GM15510 (cell line): ENCODE data around the gene MOB3B.

Experiments used
- POLR2A ChIP-seq: IDR thresholded peaks from 3 replicates; pipeline ENCODE4 v1.6.1; 2011; ENCODE audit warnings: borderline replicate concordance; ENCODE audit not compliant: insufficient read length; ENCODE audit errors: extremely low read depth

Gene MOB3B

DNA sequence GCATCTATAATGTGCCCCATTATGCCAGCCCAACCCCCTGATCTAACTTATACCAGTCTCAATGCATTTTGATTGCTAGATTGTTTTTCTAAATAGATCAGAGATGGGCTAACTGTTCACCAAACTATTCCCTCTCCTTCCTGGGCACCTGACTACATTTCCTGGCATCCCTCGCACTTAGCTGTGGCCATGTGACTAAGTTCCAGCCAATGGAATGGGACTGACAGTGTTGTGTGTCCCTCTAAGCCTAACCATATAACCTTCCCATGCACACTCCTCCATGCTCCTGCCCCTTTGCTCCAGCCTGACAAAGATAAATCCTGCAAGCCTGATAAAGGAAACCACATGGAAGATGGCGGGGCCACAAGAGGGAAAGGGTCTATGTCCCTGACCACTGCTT, 17.8 kb downstream of the MOB3B start:
- no peak for TF ChIP-seq POLR2A

- no peak for TF ChIP-seq POLR2A
Measured at GRCh38 chr9:27510780-27511179, 18.8 kb downstream of the MOB3B start.

DNA sequence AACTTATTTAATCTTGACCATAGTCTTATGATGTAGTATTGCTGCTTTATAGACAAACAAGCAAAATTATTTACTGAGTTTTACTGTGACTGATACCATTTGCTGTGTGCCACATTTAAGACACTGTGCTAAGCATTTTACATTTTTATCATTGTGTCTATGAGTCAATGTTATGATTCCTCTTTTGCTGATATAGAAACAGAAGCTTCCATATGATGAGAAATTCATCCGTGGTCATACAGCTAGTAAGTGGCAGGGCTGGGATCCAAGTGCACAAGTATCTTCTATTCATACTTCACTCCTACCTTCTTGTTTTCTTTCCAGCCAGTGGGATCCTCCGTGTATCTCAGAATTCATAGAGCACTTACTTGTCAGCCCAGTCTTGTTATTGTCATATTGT, 22.6 kb downstream of the MOB3B start:
- no peak for TF ChIP-seq POLR2A

GRCh38 chr9:27505744-27506161, 23.9 kb downstream of the MOB3B start:
- TF ChIP-seq POLR2A: no peak

DNA sequence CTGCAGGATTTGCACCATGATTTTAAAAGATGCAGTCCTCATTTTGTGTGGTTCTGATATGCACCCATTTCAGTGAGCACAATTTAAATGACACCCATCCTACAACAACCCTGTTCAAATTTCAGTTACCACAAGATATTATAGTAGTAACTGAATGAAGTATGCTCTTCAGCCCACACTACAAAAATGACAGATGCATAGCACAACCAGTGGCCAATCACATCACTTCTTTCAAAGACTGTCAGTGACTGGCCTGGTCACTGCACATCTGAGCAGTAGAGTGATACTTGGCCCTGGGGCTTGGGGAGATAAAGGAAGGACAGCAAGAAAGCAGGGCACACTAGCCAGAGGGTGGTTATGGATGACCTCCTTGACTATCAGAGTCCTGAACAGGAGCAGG, 25.4 kb downstream of the MOB3B start:
- no peak for TF ChIP-seq POLR2A

GRCh38 chr9:27503623-27504022, 26.0 kb downstream of the MOB3B start:
- no peak for TF ChIP-seq POLR2A

GRCh38 chr9:27499451-27499850, 30.2 kb downstream of the MOB3B start:
- no peak for TF ChIP-seq POLR2A

- no peak for TF ChIP-seq POLR2A
Measured at GRCh38 chr9:27497883-27498417, 31.7 kb downstream of the MOB3B start.

DNA sequence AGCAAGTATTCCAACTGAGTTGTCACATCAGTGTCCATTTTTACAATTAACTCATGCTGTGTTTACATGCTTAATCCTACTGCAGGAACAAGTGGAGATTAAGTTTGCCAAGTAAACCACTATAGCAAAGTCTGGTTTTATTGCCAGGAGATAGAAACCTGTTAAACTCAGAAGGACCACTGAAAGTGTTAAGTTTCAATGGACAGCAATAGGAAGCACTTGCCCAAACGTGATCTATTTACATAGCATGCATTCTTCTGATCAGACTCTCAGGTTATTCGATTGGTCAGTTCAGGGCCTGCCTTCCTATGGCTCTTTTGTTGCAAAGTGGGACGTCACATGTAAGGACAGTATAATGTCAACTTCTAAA, 33.5 kb downstream of the MOB3B start:
- no peak for TF ChIP-seq POLR2A

- no peak for TF ChIP-seq POLR2A
Measured at GRCh38 chr9:27495480-27496134, 34.0 kb downstream of the MOB3B start.

- TF ChIP-seq POLR2A: no peak
Measured at GRCh38 chr9:27491154-27491553, 38.5 kb downstream of the MOB3B start.

GRCh38 chr9:27489087-27489876, 40.3 kb downstream of the MOB3B start:
- no peak for TF ChIP-seq POLR2A

GRCh38 chr9:27487927-27488326, 41.7 kb downstream of the MOB3B start:
- TF ChIP-seq POLR2A: no peak

DNA sequence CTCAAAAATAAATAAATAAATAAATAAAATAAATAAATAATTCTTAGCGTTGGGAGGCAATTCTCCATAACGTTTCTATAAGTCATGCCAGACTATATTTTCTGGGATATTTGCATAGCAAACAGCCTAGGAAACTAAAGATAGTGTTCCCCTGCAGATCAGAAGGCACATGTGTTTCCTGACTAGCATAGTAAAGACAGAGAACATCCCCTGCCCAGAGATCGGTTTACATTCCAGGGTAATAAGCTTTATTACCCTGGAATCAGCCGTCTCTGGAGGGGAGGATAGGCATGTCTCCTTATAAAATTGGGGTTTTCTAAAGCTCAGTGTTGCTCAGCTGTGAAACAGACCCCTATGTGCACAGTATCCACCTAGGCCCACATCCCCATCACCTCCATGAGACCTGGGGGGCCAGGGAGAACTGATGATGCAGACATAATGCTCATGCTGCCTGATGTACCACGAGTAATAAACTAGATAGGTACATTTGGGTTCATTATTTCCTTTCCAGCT, 42.4 kb downstream of the MOB3B start:
- TF ChIP-seq POLR2A: no peak

- TF ChIP-seq POLR2A: no peak
Measured at GRCh38 chr9:27485158-27485557, 44.5 kb downstream of the MOB3B start.

- TF ChIP-seq POLR2A: no peak
Measured at GRCh38 chr9:27483576-27483975, 46.0 kb downstream of the MOB3B start.
